Fibroblast of skin of right quadriceps (primary cell): Measurements from ENCODE around the gene MED8.
"Not testable (repeated sequence)": the region's sequence is repeated elsewhere in the genome, so short reads cannot be mapped to it uniquely, and the experiment has no call there.

ENCODE experiments used
- DNase-seq: peaks from one replicate; pipeline ENCODE4 v3.0.0-alpha.2; 2013

MED8 gene

GRCh38 chr1:43421976-43422750 lies 32.6 kb upstream of the MED8 start:
- DNase-seq, result no peak

- no peak for DNase-seq
These were observed 31.8 kb upstream of the MED8 start for GRCh38 chr1:43421396-43421795.

- DNase-seq, result no peak
These were observed 31.3 kb upstream of the MED8 start for GRCh38 chr1:43420874-43421273.

GRCh38 chr1:43419627-43420425 lies 30.2 kb upstream of the MED8 start:
- no peak for DNase-seq

- no peak for DNase-seq
These were observed 29.3 kb upstream of the MED8 start for GRCh38 chr1:43418858-43419257.

GRCh38 chr1:43415901-43416300 lies 26.3 kb upstream of the MED8 start:
- no peak for DNase-seq

- DNase-seq, result peak; percentile 53
These were observed 25.1 kb upstream of the MED8 start for GRCh38 chr1:43414634-43415223.

GRCh38 chr1:43413426-43413825 lies 23.8 kb upstream of the MED8 start:
- not testable (repeated sequence) for DNase-seq

- DNase-seq, result no peak
These were observed 21.0 kb upstream of the MED8 start for GRCh38 chr1:43410571-43410970.

GRCh38 chr1:43405876-43406234 lies 16.3 kb upstream of the MED8 start:
- DNase-seq, result no peak

- DNase-seq, result no peak
These were observed 15.7 kb upstream of the MED8 start for GRCh38 chr1:43405219-43405875.

- DNase-seq, result no peak
These were observed 14.8 kb upstream of the MED8 start for GRCh38 chr1:43404353-43404752.

GRCh38 chr1:43402089-43402865 lies 12.7 kb upstream of the MED8 start:
- no peak for DNase-seq

GRCh38 chr1:43400441-43400840 lies 10.8 kb upstream of the MED8 start:
- not testable (repeated sequence) for DNase-seq

- DNase-seq, result no peak
These were observed 8.6 kb upstream of the MED8 start for GRCh38 chr1:43398227-43398626.

GRCh38 chr1:43396059-43396458 lies 6.5 kb upstream of the MED8 start:
- no peak for DNase-seq

GRCh38 chr1:43395523-43395922 lies 5.9 kb upstream of the MED8 start:
- no peak for DNase-seq

GRCh38 chr1:43392702-43393101 lies 3.1 kb upstream of the MED8 start:
- DNase-seq, result no peak

GRCh38 chr1:43388613-43389012 lies 987 bp downstream of the MED8 start:
- no peak for DNase-seq

GRCh38 chr1:43387976-43388599 lies 1.5 kb downstream of the MED8 start:
- DNase-seq, result no peak

GRCh38 chr1:43386676-43387075 lies 2.9 kb downstream of the MED8 start:
- DNase-seq, result no peak

- no peak for DNase-seq
These were observed 6.2 kb downstream of the MED8 start for GRCh38 chr1:43383449-43383848.
